Measurements from ENCODE around the gene ZCCHC9. TPM values are rescaled to one million over a fixed set of nuclear protein-coding genes. Genes with fewer than 3 reads are reported as not detected.
"Not testable (repeated sequence)": the region's sequence is repeated elsewhere in the genome, so short reads cannot be mapped to it uniquely, and the experiment has no call there.

ZCCHC9 gene
- polyA plus RNA-seq (ENCODE audit: insufficient read length in 3 of 3): 10 to 100 TPM; 39.6 to 41.1 (median 40.4) TPM

DNA sequence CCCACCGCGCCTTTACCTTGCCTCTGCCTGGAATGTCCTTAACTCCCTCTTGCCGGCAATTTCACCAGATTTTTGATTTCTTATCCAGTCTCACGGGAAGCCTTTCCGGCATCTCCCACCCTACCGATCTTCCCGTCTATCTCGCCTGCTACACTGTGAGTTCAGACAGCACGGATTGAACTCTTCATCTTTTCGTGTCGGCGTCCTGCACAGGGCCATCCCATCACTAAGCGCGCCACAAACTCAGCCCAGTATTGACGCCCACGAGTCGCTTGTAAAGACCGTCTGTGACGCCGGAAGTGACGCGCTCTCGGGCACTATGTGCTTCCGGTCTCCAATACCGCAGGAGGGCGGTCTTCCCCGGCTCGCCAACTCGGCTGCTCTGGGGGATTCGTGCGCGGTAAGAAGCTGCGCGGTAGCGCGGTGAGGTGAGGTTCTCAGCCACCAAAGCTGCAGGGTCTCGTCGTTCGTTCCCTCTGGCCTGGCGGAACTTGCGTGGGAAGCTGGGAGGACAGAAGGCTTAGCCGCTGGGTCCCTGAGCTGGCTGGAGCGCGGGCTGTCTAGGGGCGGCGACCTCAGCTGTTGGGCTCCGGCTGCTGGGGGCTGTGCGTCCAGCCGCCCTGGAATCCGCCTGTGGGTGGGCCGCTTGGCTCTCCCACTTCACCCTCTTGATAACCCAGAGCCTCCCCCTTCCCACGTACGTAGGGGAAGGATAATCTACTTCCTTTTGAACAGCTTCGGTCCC, at the start of gene ZCCHC9:
ZCCHC9 (plus strand) TSS at position 317 of the 745 bp plus-strand sequence. CDS start 3,171 bp downstream, outside the sequence.
- DNase-seq (ENCODE audit: low read depth in 3 of 3, low spot score in 2 of 3): peak; percentile 91 to 95 (median 93)

DNA sequence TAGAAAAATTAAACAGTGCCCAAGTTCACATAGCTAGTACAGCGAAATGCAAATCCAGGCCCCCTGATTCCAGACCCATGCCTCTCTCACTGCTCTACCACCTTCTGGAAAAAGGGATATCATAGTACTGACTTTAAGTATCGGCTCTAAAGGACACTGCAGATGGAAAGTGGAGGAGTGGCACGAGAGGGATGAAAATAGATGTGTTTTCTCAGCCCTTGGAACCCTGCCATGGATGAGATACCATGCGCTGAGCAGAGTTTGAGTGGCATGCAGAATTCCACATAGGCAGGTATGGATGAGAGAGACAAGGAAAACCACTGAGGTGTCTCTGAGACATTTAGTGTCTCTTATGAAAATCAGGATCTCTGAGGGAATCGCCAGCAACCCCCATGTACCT, 49.5 kb upstream of the ZCCHC9 start:
- DNase-seq (ENCODE audit: low read depth in 3 of 3, low spot score in 2 of 3): no peak

DNA sequence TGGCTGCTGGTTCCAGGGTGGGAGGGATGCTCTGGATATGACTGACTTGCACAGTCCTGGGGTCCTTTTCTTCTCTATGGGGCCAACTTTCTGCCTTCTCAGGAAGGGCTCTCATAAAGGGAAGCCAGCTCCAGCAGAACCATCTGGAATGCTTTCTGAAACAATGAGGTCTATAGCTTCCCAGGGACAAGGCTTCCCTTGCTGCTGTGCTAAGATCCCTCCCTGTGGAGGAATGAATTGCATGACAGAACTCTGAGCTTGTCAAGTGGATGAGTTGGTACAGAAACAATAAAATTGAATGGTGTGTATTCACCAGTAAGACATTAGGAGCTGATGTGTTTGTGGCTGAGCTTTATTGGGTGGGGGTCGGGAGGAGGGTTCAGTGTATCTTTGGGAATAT, 48.5 kb upstream of the ZCCHC9 start:
- no peak for DNase-seq (ENCODE audit: low read depth in 3 of 3, low spot score in 2 of 3)

- no peak for DNase-seq (ENCODE audit: low read depth in 3 of 3, low spot score in 2 of 3)
These were observed 47.5 kb upstream of the ZCCHC9 start for GRCh38 chr5:81253875-81254274.

DNA sequence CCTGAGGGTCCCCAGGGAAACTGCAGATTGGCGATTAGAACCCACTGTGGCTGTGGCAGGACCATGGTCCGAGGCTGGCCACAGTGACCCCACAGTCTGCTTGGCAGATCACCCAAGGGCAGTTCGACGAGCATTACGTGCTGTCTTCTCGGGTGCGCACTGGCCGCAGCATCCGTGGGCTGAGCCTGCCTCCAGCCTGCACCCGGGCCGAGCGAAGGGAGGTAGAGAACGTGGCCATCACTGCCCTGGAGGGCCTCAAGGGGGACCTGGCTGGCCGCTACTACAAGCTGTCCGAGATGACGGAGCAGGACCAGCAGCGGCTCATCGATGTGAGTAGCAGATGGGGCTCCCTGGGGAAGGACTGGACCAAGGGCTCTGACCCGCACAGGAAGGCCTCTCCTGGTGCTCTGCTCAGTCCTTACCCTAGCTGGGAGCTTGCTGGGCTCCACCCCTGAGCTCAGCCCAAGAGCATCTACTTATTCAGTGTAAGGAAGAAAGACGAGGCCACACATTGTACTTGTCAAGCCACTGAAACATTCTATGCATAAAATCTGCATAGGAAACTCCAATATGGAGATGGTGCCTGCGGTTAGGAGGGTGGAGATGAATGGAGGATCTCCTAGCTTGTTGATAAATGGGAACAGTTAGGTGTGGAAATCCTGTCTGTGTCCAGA, 46.4 kb upstream of the ZCCHC9 start:
- DNase-seq (ENCODE audit: low read depth in 3 of 3, low spot score in 2 of 3): no peak

GRCh38 chr5:81256766-81257165, 44.6 kb upstream of the ZCCHC9 start:
- no peak for DNase-seq (ENCODE audit: low read depth in 3 of 3, low spot score in 2 of 3)

- not testable (repeated sequence) for DNase-seq (ENCODE audit: low read depth in 3 of 3, low spot score in 2 of 3)
These were observed 38.6 kb upstream of the ZCCHC9 start for GRCh38 chr5:81262796-81263195.

- DNase-seq (ENCODE audit: low read depth in 3 of 3, low spot score in 2 of 3): no peak
These were observed 36.3 kb upstream of the ZCCHC9 start for GRCh38 chr5:81265101-81265500.

- DNase-seq (ENCODE audit: low read depth in 3 of 3, low spot score in 2 of 3): no peak
These were observed 32.7 kb upstream of the ZCCHC9 start for GRCh38 chr5:81268521-81269196.

GRCh38 chr5:81269751-81270393, 31.5 kb upstream of the ZCCHC9 start:
- DNase-seq (ENCODE audit: low read depth in 3 of 3, low spot score in 2 of 3): no peak

GRCh38 chr5:81270394-81271027, 30.9 kb upstream of the ZCCHC9 start:
- not testable (repeated sequence) for DNase-seq (ENCODE audit: low read depth in 3 of 3, low spot score in 2 of 3)

DNA sequence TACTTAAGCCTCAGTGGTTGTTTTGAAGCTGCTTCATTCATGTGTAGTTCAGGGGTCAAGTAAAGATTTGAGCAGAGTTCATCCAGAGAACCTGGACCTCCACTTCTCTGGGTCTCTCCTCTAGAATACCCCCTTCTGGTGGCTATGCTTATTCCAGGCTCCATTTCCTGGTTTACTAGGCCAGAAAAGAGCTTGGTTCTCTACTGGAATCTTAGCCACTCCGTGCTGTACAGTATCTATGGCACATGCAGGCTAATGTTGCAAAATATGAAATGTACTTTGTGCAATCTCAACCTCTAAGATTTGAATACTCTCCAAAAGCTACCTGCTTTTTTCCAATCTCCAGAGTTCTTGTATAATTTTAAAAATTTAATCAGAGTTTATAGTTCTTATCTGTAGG, 17.4 kb upstream of the ZCCHC9 start:
- no peak for DNase-seq (ENCODE audit: low read depth in 3 of 3, low spot score in 2 of 3)

GRCh38 chr5:81286059-81286617, 15.2 kb upstream of the ZCCHC9 start:
- no peak for DNase-seq (ENCODE audit: low read depth in 3 of 3, low spot score in 2 of 3)

DNA sequence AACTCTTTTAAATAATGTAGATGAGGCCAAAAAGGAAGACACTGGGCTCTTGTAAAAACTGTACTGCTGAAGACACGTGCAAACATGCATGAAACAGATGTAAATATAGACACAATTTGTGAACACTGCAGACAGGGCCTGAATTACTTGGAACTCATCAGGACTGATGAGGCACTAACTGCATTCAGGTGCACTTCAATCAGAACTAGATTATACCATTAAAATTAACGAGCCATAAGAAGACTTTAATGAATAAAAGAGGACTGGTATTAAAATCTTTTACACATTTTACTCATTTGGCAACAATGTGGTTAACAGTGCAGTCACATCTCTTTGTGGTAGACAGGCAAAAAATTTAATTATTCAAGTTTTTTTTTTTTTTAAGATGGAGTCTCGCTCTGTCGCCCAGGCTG, 13.4 kb upstream of the ZCCHC9 start:
- no peak for DNase-seq (ENCODE audit: low read depth in 3 of 3, low spot score in 2 of 3)

DNA sequence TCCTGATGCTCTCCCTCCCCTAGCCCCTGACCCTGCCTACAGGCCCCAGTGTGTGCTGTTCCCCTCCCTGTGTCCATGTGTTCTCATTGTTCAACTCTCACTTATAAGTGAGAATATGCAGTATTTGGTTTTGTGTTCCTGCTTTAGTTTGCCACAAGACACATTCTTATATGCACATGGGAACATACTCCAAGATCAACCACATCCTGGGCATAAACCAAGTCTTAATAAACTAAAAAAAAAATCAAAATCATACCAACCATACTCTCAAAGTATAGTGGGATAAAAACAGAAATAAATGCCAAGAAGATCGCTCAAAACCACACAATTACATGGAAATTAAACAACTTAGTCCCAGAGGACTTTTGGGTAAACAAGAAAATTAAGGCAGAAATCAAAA, 11.2 kb upstream of the ZCCHC9 start:
- DNase-seq (ENCODE audit: low read depth in 3 of 3, low spot score in 2 of 3): no peak

GRCh38 chr5:81292130-81292529, 9.3 kb upstream of the ZCCHC9 start:
- no peak for DNase-seq (ENCODE audit: low read depth in 3 of 3, low spot score in 2 of 3)

- DNase-seq (ENCODE audit: low read depth in 3 of 3, low spot score in 2 of 3): not testable (repeated sequence)
These were observed 7.4 kb upstream of the ZCCHC9 start for GRCh38 chr5:81294021-81294420.

DNA sequence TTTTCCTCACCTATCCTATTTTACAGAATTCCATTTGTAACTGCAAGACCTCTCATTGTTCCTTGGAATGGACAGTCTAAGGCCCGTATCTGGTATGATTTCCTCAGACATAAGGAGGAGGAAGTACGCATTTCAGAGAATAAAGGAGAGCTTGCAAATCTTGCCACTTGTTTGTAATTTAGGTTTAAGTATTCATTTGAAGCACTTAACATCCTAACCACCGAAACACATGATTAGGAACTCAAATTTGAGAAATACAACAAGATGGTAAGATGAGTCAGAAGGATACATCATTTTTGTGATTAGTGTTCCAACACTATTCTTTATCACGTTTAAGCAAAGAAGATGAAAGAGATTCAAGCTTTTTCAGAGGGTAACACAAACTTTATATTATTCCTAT, 3.9 kb upstream of the ZCCHC9 start:
- no peak for DNase-seq (ENCODE audit: low read depth in 3 of 3, low spot score in 2 of 3)

DNA sequence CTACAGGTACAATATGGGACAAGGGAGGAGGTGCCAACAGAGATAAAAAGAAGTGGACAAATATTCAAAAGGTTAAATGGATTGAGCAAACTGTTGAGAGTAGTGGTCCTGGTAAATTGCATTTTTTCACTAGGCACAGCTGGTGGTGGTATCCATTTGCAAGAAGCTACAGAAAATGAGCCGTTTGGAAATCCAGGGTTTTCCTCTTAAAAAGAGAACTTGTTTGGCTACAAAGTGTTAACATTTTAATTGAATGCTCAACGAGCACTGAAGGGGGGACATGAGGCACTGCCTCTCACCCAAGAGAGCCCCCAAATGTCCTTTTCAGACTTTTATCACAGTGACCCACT, 491 bp upstream of the ZCCHC9 start:
- peak in 1 of 3 donors; percentile 14 for DNase-seq (ENCODE audit: low read depth in 3 of 3, low spot score in 2 of 3)

DNA sequence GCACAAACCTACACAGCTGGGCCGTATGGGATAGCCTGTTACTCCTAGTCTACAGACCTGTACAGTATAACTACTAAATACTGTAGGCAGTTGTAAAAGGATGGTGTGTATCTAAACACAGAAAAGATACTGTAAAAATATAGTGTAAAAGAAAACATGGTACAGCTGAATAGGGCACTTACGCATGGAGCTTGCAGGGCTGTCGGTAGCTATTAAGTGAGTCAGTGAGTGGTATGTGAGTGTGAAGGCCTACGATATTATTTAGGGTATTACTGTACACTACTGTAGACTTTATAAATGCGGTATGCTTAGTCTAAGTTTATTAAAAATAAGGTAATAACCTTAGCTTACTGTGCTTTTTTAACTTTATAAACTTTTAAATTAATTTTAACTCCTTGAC, 1.2 kb downstream of the ZCCHC9 start:
- DNase-seq (ENCODE audit: low read depth in 3 of 3, low spot score in 2 of 3): no peak
